K562 (cell line): Measurements from ENCODE around the gene MMP23B. TPM values are rescaled to one million over a fixed set of nuclear protein-coding genes. Genes with fewer than 3 reads are reported as not detected.

ENCODE experiments used
- ARID4B ChIP-seq: sonication (generic); formaldehyde crosslinking; IDR thresholded peaks from 2 replicates; pipeline ENCODE4 v1.8.0; 2022; ENCODE audit warnings: mild to moderate bottlenecking, missing genetic modification reagents
- CBFB ChIP-seq: sonication (generic); formaldehyde crosslinking; IDR thresholded peaks from 2 replicates; pipeline ENCODE4 v1.4.0; 2020; ENCODE audit warnings: mild to moderate bottlenecking, missing genetic modification reagents
- LCOR ChIP-seq: sonication (generic); formaldehyde crosslinking; IDR thresholded peaks from 2 replicates; pipeline ENCODE4 v1.8.0; 2022; ENCODE audit warnings: mild to moderate bottlenecking, missing genetic modification reagents
- MTA1 ChIP-seq: fragments of 450-650 bp; IDR thresholded peaks from 2 replicates; pipeline ENCODE4 v1.6.1; 2017; ENCODE audit warnings: borderline replicate concordance
- UBTF ChIP-seq, 2 experiments: IDR thresholded peaks; 2 replicates each; pipeline ENCODE4 v1.6.1; 2012; ENCODE audit warnings: improper control_type of control experiment in 2 of 2, low read depth in 2 of 2, low read length in 2 of 2, borderline replicate concordance in 1 of 2
- ZEB2 ChIP-seq: fragments of 450-650 bp; IDR thresholded peaks from 2 replicates; pipeline ENCODE4 v1.6.1; 2016
- ZNF431 ChIP-seq: sonication (generic); formaldehyde crosslinking; IDR thresholded peaks from 2 replicates; pipeline ENCODE4 v1.8.0; 2022; ENCODE audit warnings: mild to moderate bottlenecking, missing genetic modification reagents
- ZNF512 ChIP-seq: IDR thresholded peaks from 2 replicates; pipeline ENCODE4 v1.6.1; 2016; ENCODE audit warnings: missing genetic modification characterization, missing compliant biosample characterization
- polyA plus RNA-seq, 8 experiments: library from polyadenylated mRNA; depleted of rRNA in 4 of 8; stranded (reverse) in 5 of 8; unstranded in 3 of 8; fragments of >200 nt; fragmentation: Nextera tagmentation in 2 of 8; fragmentation: Illumina TruSeq in 1 of 8; extraction: Ambion mirVana in 2 of 8; extraction: Trizol in 1 of 8; gene quantifications; 2 replicates each; pipeline versions ENCODE4 v1.2.1 to v1.2.3, GENCODE V29; 2011 to 2014; ENCODE audit warnings: inconsistent platforms in 1 of 8, missing spikeins in 1 of 8
- total RNA-seq, 7 experiments: library from RNA; depleted of rRNA in 6 of 7; stranded (reverse); fragments of >200 nt in 6 of 7; fragmentation: Illumina TruSeq in 2 of 7; extraction: Trizol in 2 of 7; gene quantifications; 2 replicates each; pipeline versions ENCODE4 v1.2.1 to v1.2.3, GENCODE V29; 2011 to 2021; ENCODE audit warnings: low replicate concordance in 1 of 7

MMP23B gene
- total and polyA plus RNA-seq, 9 of the 15 experiments (the other 6 are each of a cell fraction or from before 2014, with no cell fraction given) = 0.28 to 1.2 (median 0.41) TPM; not detected in 5

- TF ChIP-seq ARID4B (CRISPR knock-in tag) = no peak
- no peak for TF ChIP-seq ZEB2
- no peak for TF ChIP-seq ZNF431 (CRISPR knock-in tag)
- no peak for TF ChIP-seq ZNF512 (tag)
- no peak for TF ChIP-seq LCOR
- TF ChIP-seq UBTF (IDR thresholded peaks at IDR 0.05; ENCODE audit: borderline replicate concordance in 1 of 2, low read depth in 2 of 2, low read length in 2 of 2) = no peak
- TF ChIP-seq CBFB = no peak
- no peak for TF ChIP-seq MTA1
These were observed 51.3 kb downstream of the MMP23B start (continued) for GRCh38 chr1:1683104-1683905.

Other genes with a start within 250 kb of the MMP23B start
Only the 7 nearest of the 15 such genes appear.
- 0.78 TPM in 1 of 2 replicates, not detected in the other for gene TMEM240, start 91.5 kb upstream of the MMP23B start, total RNA-seq (2014; rRNA removed)
- gene TMEM240, start 91.5 kb upstream of the MMP23B start, total RNA-seq (2014; rRNA removed; fragmentation: Illumina TruSeq; extraction: Trizol) = not detected in 2 replicates
- gene TMEM240, start 91.5 kb upstream of the MMP23B start, total RNA-seq (2015; rRNA removed; fragmentation: Illumina TruSeq; extraction: Trizol) = 0.38 and 0.43 TPM in 2 replicates
- gene TMEM240, start 91.5 kb upstream of the MMP23B start, total RNA-seq (2021) = 1.3 and 2.0 TPM in 2 replicates
- gene TMEM240, start 91.5 kb upstream of the MMP23B start, polyA plus RNA-seq (2011; rRNA removed) = 0.24 TPM in 2 replicates
- gene TMEM240, start 91.5 kb upstream of the MMP23B start, polyA plus RNA-seq (2014; fragmentation: Illumina TruSeq; extraction: Trizol) = not detected in 2 replicates
- gene TMEM240, start 91.5 kb upstream of the MMP23B start, polyA plus RNA-seq (2014; fragmentation: Nextera tagmentation; extraction: Ambion mirVana) = not detected
- gene TMEM240, start 91.5 kb upstream of the MMP23B start, polyA plus RNA-seq (2014; rRNA removed) = 0.28 and 0.94 TPM in 2 replicates
- gene SSU72, start 57.3 kb upstream of the MMP23B start, total RNA-seq (2014; rRNA removed) = 157 and 175 TPM in 2 replicates
- gene SSU72, start 57.3 kb upstream of the MMP23B start, total RNA-seq (2014; rRNA removed; fragmentation: Illumina TruSeq; extraction: Trizol) = 75.3 and 77.6 TPM in 2 replicates
- gene SSU72, start 57.3 kb upstream of the MMP23B start, total RNA-seq (2015; rRNA removed; fragmentation: Illumina TruSeq; extraction: Trizol) = 79.3 and 80.4 TPM in 2 replicates
- 185 and 187 TPM in 2 replicates for gene SSU72, start 57.3 kb upstream of the MMP23B start, total RNA-seq (2021)
- 77.5 and 94.6 TPM in 2 replicates for gene SSU72, start 57.3 kb upstream of the MMP23B start, polyA plus RNA-seq (2011; rRNA removed)
- gene SSU72, start 57.3 kb upstream of the MMP23B start, polyA plus RNA-seq (2014; fragmentation: Illumina TruSeq; extraction: Trizol) = 184 and 187 TPM in 2 replicates
- 10 to 100 TPM; 70.8 to 90.8 TPM for gene SSU72, start 57.3 kb upstream of the MMP23B start, polyA plus RNA-seq (2014; fragmentation: Nextera tagmentation; extraction: Ambion mirVana)
- gene SSU72, start 57.3 kb upstream of the MMP23B start, polyA plus RNA-seq (2014; rRNA removed) = 201 and 217 TPM in 2 replicates
- gene FNDC10, start 32.0 kb upstream of the MMP23B start, total RNA-seq (2014; rRNA removed) = 2.2 and 3.1 TPM in 2 replicates
- gene FNDC10, start 32.0 kb upstream of the MMP23B start, total RNA-seq (2014; rRNA removed; fragmentation: Illumina TruSeq; extraction: Trizol) = 0.29 TPM in 1 of 2 replicates, not detected in the other
- gene FNDC10, start 32.0 kb upstream of the MMP23B start, total RNA-seq (2015; rRNA removed; fragmentation: Illumina TruSeq; extraction: Trizol) = 2.9 and 3.8 TPM in 2 replicates
- 6.3 and 7.7 TPM in 2 replicates for gene FNDC10, start 32.0 kb upstream of the MMP23B start, total RNA-seq (2021)
- 1.4 and 2.3 TPM in 2 replicates for gene FNDC10, start 32.0 kb upstream of the MMP23B start, polyA plus RNA-seq (2011; rRNA removed)
- gene FNDC10, start 32.0 kb upstream of the MMP23B start, polyA plus RNA-seq (2014; fragmentation: Illumina TruSeq; extraction: Trizol) = 1.6 and 4.4 TPM in 2 replicates
- gene FNDC10, start 32.0 kb upstream of the MMP23B start, polyA plus RNA-seq (2014; fragmentation: Nextera tagmentation; extraction: Ambion mirVana) = under 1 TPM; 0.08 to 0.11 TPM
- gene FNDC10, start 32.0 kb upstream of the MMP23B start, polyA plus RNA-seq (2014; rRNA removed) = 3.2 and 5.5 TPM in 2 replicates
- 13.1 and 18.6 TPM in 2 replicates for gene MIB2, start 16.7 kb upstream of the MMP23B start, total RNA-seq (2014; rRNA removed)
- gene MIB2, start 16.7 kb upstream of the MMP23B start, total RNA-seq (2014; rRNA removed; fragmentation: Illumina TruSeq; extraction: Trizol) = 0.48 and 0.62 TPM in 2 replicates
- gene MIB2, start 16.7 kb upstream of the MMP23B start, total RNA-seq (2015; rRNA removed; fragmentation: Illumina TruSeq; extraction: Trizol) = 3.1 and 4.9 TPM in 2 replicates
- 17.0 and 17.2 TPM in 2 replicates for gene MIB2, start 16.7 kb upstream of the MMP23B start, total RNA-seq (2021)
- 6.6 and 10.1 TPM in 2 replicates for gene MIB2, start 16.7 kb upstream of the MMP23B start, polyA plus RNA-seq (2011; rRNA removed)
- 0.80 and 1.4 TPM in 2 replicates for gene MIB2, start 16.7 kb upstream of the MMP23B start, polyA plus RNA-seq (2014; fragmentation: Illumina TruSeq; extraction: Trizol)
- under 1 TPM in 1 of 2 experiments, not detected in 1; 0.04 TPM for gene MIB2, start 16.7 kb upstream of the MMP23B start, polyA plus RNA-seq (2014; fragmentation: Nextera tagmentation; extraction: Ambion mirVana)
- 12.0 and 16.8 TPM in 2 replicates for gene MIB2, start 16.7 kb upstream of the MMP23B start, polyA plus RNA-seq (2014; rRNA removed)
- gene CDK11B, start 26.8 kb downstream of the MMP23B start, total RNA-seq (2014; rRNA removed) = 28.3 and 29.8 TPM in 2 replicates
- gene CDK11B, start 26.8 kb downstream of the MMP23B start, total RNA-seq (2014; rRNA removed; fragmentation: Illumina TruSeq; extraction: Trizol) = 13.3 and 18.5 TPM in 2 replicates
- gene CDK11B, start 26.8 kb downstream of the MMP23B start, total RNA-seq (2015; rRNA removed; fragmentation: Illumina TruSeq; extraction: Trizol) = 18.6 and 19.5 TPM in 2 replicates
- gene CDK11B, start 26.8 kb downstream of the MMP23B start, total RNA-seq (2021) = 27.7 and 34.7 TPM in 2 replicates
- 6.2 and 6.5 TPM in 2 replicates for gene CDK11B, start 26.8 kb downstream of the MMP23B start, polyA plus RNA-seq (2011; rRNA removed)
- gene CDK11B, start 26.8 kb downstream of the MMP23B start, polyA plus RNA-seq (2014; fragmentation: Illumina TruSeq; extraction: Trizol) = 50.8 and 52.2 TPM in 2 replicates
- gene CDK11B, start 26.8 kb downstream of the MMP23B start, polyA plus RNA-seq (2014; fragmentation: Nextera tagmentation; extraction: Ambion mirVana) = 1 to 10 TPM; 2.8 to 3.1 TPM
- gene CDK11B, start 26.8 kb downstream of the MMP23B start, polyA plus RNA-seq (2014; rRNA removed) = 33.1 and 42.2 TPM in 2 replicates
- gene SLC35E2B, start 60.6 kb downstream of the MMP23B start, total RNA-seq (2014; rRNA removed) = 18.4 and 22.5 TPM in 2 replicates
- 14.8 TPM in 2 replicates for gene SLC35E2B, start 60.6 kb downstream of the MMP23B start, total RNA-seq (2014; rRNA removed; fragmentation: Illumina TruSeq; extraction: Trizol)
- gene SLC35E2B, start 60.6 kb downstream of the MMP23B start, total RNA-seq (2015; rRNA removed; fragmentation: Illumina TruSeq; extraction: Trizol) = 20.7 and 21.9 TPM in 2 replicates
- gene SLC35E2B, start 60.6 kb downstream of the MMP23B start, total RNA-seq (2021) = 38.9 and 44.6 TPM in 2 replicates
- 30.8 and 36.5 TPM in 2 replicates for gene SLC35E2B, start 60.6 kb downstream of the MMP23B start, polyA plus RNA-seq (2011; rRNA removed)
- 29.5 and 31.5 TPM in 2 replicates for gene SLC35E2B, start 60.6 kb downstream of the MMP23B start, polyA plus RNA-seq (2014; fragmentation: Illumina TruSeq; extraction: Trizol)
- gene SLC35E2B, start 60.6 kb downstream of the MMP23B start, polyA plus RNA-seq (2014; fragmentation: Nextera tagmentation; extraction: Ambion mirVana) = 1 to 10 TPM; 4.7 to 5.2 TPM
- 29.8 and 34.1 TPM in 2 replicates for gene SLC35E2B, start 60.6 kb downstream of the MMP23B start, polyA plus RNA-seq (2014; rRNA removed)
- 44.4 and 48.8 TPM in 2 replicates for gene CDK11A, start 92.2 kb downstream of the MMP23B start, total RNA-seq (2014; rRNA removed)
- gene CDK11A, start 92.2 kb downstream of the MMP23B start, total RNA-seq (2014; rRNA removed; fragmentation: Illumina TruSeq; extraction: Trizol) = 15.2 and 18.4 TPM in 2 replicates
- 33.6 and 43.9 TPM in 2 replicates for gene CDK11A, start 92.2 kb downstream of the MMP23B start, total RNA-seq (2015; rRNA removed; fragmentation: Illumina TruSeq; extraction: Trizol)
- 58.5 and 71.0 TPM in 2 replicates for gene CDK11A, start 92.2 kb downstream of the MMP23B start, total RNA-seq (2021)
- gene CDK11A, start 92.2 kb downstream of the MMP23B start, polyA plus RNA-seq (2011; rRNA removed) = 13.0 and 17.4 TPM in 2 replicates
- 49.8 and 53.1 TPM in 2 replicates for gene CDK11A, start 92.2 kb downstream of the MMP23B start, polyA plus RNA-seq (2014; fragmentation: Illumina TruSeq; extraction: Trizol)
- 1 to 10 TPM; 4.5 to 8.4 TPM for gene CDK11A, start 92.2 kb downstream of the MMP23B start, polyA plus RNA-seq (2014; fragmentation: Nextera tagmentation; extraction: Ambion mirVana)
- gene CDK11A, start 92.2 kb downstream of the MMP23B start, polyA plus RNA-seq (2014; rRNA removed) = 49.5 and 67.0 TPM in 2 replicates